Endothelial cell of umbilical vein (primary cell): ENCODE measurements around the gene SLC9C1.

Experiments
- CTCF ChIP-seq, 2 donors: IDR thresholded peaks; 1 replicate in 1 of 2; 2 replicates in 1 of 2; pipeline ENCODE4 v1.5.1; 2011; ENCODE audit warnings: low read length in 2 of 2, mild to moderate bottlenecking in 2 of 2, moderate library complexity in 2 of 2, control low read depth in 1 of 2, inconsistent platforms in 1 of 2, low read depth in 1 of 2; ENCODE audit not compliant: insufficient read depth in 1 of 2; ENCODE audit errors: extremely low read depth in 1 of 2
- EZH2 ChIP-seq: IDR thresholded peaks from 2 replicates; pipeline ENCODE4 v1.6.1; 2012; ENCODE audit warnings: borderline replicate concordance, low read depth, mild to moderate bottlenecking, moderate library complexity, low read length, inconsistent platforms; ENCODE audit not compliant: severe bottlenecking
- POLR2AphosphoS5 ChIP-seq: IDR thresholded peaks from 2 replicates; pipeline ENCODE4 v1.6.1; 2012; ENCODE audit warnings: low read depth, mild to moderate bottlenecking, control low read depth, low read length, moderate library complexity; ENCODE audit not compliant: insufficient read depth

- no peak for TF ChIP-seq POLR2AphosphoS5
- TF ChIP-seq CTCF (IDR thresholded peaks at IDR 0.05; ENCODE audit: extremely low read depth in 1 of 2, insufficient read depth in 1 of 2, low read depth in 1 of 2, low read length in 2 of 2) = no peak
- TF ChIP-seq EZH2 = no peak
Observed at GRCh38 chr3:112230033-112230432, 64.0 kb downstream of the SLC9C1 start.
